Keratinocyte (primary cell): Measurements from ENCODE around the gene TCF7L2.

Experiments used
- CTCF ChIP-seq, 3 experiments: IDR thresholded peaks in 1 of 3; conservative IDR thresholded peaks in 1 of 3; optimal IDR thresholded peaks in 1 of 3; 2 replicates in 2 of 3; 3 replicates in 1 of 3; pipeline versions ENCODE3 to v1.5.1; 2011; ENCODE audit warnings: low read length in 3 of 3, mild to moderate bottlenecking in 3 of 3, moderate library complexity in 2 of 3, control low read depth in 1 of 3, inconsistent platforms in 1 of 3; ENCODE audit not compliant: insufficient read depth in 2 of 3; ENCODE audit errors: extremely low read depth in 1 of 3
- EZH2 ChIP-seq: IDR thresholded peaks from one replicate; pipeline ENCODE4 v1.6.1; 2012; ENCODE audit warnings: inconsistent platforms, mild to moderate bottlenecking, low read length, moderate library complexity

DNA sequence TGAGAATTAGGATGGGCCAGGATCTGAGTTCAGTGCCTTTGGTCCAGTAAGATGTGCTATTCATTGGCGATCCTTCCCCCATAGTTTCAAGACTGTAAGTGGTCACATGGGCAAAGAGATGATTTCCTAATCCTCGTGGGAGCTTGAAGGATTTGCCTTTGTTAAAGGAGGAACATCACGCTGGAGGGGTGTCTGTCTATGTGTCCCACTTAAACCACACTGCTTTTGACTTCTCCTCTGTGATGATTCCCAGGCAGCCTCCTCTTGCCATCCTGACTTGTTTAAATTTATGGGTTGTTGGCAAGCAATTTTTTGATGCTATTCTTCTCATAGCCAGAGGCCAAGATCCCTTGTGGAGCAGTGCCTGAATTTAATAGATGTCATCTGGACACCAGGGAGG lies 154.0 kb downstream of the TCF7L2 start:
- TF ChIP-seq CTCF (optimal IDR thresholded peaks at IDR 0.05 in 1 of 3, IDR thresholded peaks at IDR 0.05 in 1 of 3, conservative IDR thresholded peaks at IDR 0.05 in 1 of 3; ENCODE audit: extremely low read depth in 1 of 3, insufficient read depth in 2 of 3, low read length in 3 of 3) (no peak), EZH2 (no peak)
